Calu3 (cell line): ENCODE data around the gene MAGI1. TPM values are rescaled to one million over a fixed set of nuclear protein-coding genes. Genes with fewer than 3 reads are reported as not detected.
A peak's percentile ranks its signal among the peaks of the same experiment; 100 is the strongest.

Experiments
- BruUV-seq: library from RNA; stranded (reverse); fragments of 400-500 nt; replicated peaks from 2 replicates; lab custom pipeline; 2021; lab: Mats Ljungman, UMichigan
- CTCF ChIA-PET: fragments of 300-600 bp; sonication (Branson Sonifier 250); formaldehyde crosslinking; loops from one replicate; lab custom pipeline; 2022; ENCODE audit warnings: antibody characterized with exemption; lab: Charles Lee
- DNase-seq: peaks from one replicate; pipeline ENCODE4 v3.0.0; 2022
- H3K27ac Mint-ChIP-seq: one replicate; pipeline ENCODE4 v1.8.0; 2022; ENCODE audit warnings: mixed read lengths; ENCODE audit not compliant: unreplicated experiment
- H3K27me3 Mint-ChIP-seq: one replicate; pipeline ENCODE4 v1.8.0; 2022; ENCODE audit warnings: mixed read lengths; ENCODE audit not compliant: unreplicated experiment
- H3K36me3 Mint-ChIP-seq: one replicate; pipeline ENCODE4 v1.8.0; 2022; ENCODE audit warnings: mild to moderate bottlenecking, moderate library complexity, mixed read lengths; ENCODE audit not compliant: insufficient read depth, unreplicated experiment
- H3K4me1 Mint-ChIP-seq: one replicate; pipeline ENCODE4 v1.8.0; 2022; ENCODE audit warnings: mild to moderate bottlenecking, low read depth, mixed read lengths; ENCODE audit not compliant: unreplicated experiment
- H3K4me3 Mint-ChIP-seq: one replicate; pipeline ENCODE4 v1.8.0; 2022; ENCODE audit warnings: mild to moderate bottlenecking, low read depth, moderate library complexity, mixed read lengths; ENCODE audit not compliant: unreplicated experiment
- H3K9me3 Mint-ChIP-seq: one replicate; pipeline ENCODE4 v1.8.0; 2022; ENCODE audit warnings: low read depth, mixed read lengths; ENCODE audit not compliant: unreplicated experiment
- CTCF ChIP-seq: fragments of 200-600 bp; IDR thresholded peaks from one replicate; pipeline ENCODE4 v1.8.0; 2022; ENCODE audit warnings: antibody characterized with exemption; ENCODE audit not compliant: unreplicated experiment
- intact Hi-C: fragments of 100-400 bp; cut with micrococcal nuclease; formaldehyde crosslinking; loops from one replicate; pipeline ENCODE4 v1.10.0; 2022; ENCODE audit not compliant: unreplicated experiment
- total RNA-seq: library from RNA; stranded (reverse); gene quantifications from 2 replicates; pipeline ENCODE4 v1.2.3, GENCODE V29; 2022

The MAGI1 gene
- total RNA-seq, 1 experiment from 2014 or later: 76.4 TPM

DNA sequence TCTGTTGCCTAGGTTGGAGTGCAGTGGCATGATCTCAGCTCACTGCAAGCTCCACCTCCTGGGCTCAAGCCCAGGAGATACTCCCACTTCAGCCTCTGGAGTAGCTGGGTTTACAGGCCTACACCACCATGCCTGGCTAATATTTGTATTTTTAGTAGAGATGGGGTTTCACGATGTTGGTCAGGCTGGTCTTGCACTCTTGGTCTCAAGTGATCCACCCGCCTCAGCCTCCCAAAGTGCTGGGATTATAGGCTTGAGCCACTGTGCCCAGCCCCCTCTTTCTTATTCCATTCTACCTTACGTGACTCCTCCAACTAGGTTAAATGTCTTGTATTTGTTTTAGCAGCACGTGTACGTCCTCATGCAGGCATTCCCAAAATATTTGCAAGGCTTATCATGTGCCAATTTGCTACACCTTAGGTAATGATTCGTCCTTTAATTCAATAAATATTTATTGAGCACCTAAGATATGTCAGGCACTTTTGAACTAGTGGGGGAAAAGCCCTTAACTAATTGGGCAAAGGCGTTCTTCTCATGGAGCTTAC is 14.9 kb upstream of the MAGI1 start:
- H3K9me3 Mint-ChIP-seq: peaks cover 3% of the 10 kb centered on the region
- BruUV-seq: no TSS peak
- TF ChIP-seq CTCF: no peak
- intact Hi-C loops: no loop called here
- H3K27ac Mint-ChIP-seq: peak overlapping the region; percentile 3
- peak; percentile 15 for DNase-seq
- peaks cover 34% of the 10 kb centered on the region for H3K4me1 Mint-ChIP-seq
- H3K27me3 Mint-ChIP-seq: no peaks in the 10 kb centered on the region
- no peaks in the 10 kb centered on the region for H3K36me3 Mint-ChIP-seq
- CTCF ChIA-PET: interaction anchor here (0.6 kb wide), 2 partner anchors 92 to 99 kb away, joined by 6 to 13 read pairs; no protein-coding TSS in a partner anchor
- H3K4me3 Mint-ChIP-seq: no peak overlapping the region

DNA sequence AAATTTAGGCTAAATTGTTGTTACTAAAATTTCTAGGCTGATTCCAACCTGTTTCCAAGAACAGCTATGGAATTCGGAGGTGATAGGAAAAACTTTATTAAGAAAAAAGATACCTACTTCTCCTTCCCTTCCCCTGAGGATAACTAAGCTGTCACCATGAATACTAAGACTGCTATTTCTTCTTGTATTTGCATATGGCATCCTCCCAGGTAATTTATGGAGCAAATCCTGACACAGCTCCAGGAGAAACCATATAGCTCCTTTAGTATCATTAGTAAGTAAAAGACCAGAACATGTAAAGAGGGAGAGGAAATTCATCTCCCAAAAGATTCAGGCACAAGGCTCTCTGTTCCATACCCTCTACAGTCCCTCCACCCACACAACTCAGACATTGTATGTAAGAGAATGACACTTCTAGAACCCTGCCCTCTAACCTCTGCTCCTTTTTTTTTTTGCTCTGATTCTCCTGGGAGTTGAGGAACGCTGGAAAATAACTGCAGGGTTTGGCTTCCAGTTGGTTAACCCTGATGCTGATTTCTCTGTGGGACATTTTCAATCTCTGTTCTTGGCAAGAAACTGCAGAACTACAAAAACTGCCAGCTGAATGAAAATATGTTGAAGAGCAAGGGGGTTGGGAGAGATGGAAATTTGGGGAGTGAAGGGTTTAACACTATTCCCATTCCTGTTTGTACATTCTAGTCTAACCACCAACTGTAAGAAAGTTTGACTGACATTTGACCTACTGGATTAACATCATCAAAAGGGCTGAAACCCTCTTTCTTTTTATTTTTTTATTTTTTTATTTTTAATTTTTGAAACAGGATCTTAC is 14.2 kb upstream of the MAGI1 start:
- intact Hi-C loops: no loop called here
- CTCF ChIA-PET: interaction anchor here (0.6 kb wide), 1 partner anchor 91 kb away, joined by 6 read pairs; no protein-coding TSS in a partner anchor
- no TSS peak for BruUV-seq
- no peak overlapping the region for H3K4me3 Mint-ChIP-seq
- H3K27me3 Mint-ChIP-seq: no peaks in the 10 kb centered on the region
- peaks cover 3% of the 10 kb centered on the region for H3K9me3 Mint-ChIP-seq
- peaks cover 34% of the 10 kb centered on the region for H3K4me1 Mint-ChIP-seq
- no peaks in the 10 kb centered on the region for H3K36me3 Mint-ChIP-seq
- H3K27ac Mint-ChIP-seq: peak overlapping the region; percentile 63
- DNase-seq: no peak
- TF ChIP-seq CTCF: no peak

DNA sequence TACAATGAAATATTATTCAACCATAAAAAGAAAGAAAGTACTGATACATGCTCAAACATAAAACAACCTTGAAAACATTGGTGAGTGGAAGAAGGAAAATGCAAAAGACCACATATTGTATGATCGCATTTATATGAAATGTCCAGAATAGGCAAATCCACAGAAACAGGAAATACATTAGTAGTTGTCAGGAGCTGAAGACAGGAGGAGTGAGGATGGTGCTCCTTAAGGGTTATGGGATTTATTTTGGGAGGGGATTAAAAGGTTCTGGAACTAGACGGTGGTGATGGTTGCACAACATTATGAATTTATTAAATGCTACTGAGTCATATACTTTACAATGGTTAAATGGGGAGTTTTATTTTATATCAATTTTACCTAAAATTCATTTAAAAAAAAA is 12.1 kb upstream of the MAGI1 start:
- H3K4me1 Mint-ChIP-seq: peaks cover 34% of the 10 kb centered on the region
- CTCF ChIA-PET: no interaction called here
- DNase-seq: no peak
- H3K27me3 Mint-ChIP-seq: no peaks in the 10 kb centered on the region
- H3K4me3 Mint-ChIP-seq: no peak overlapping the region
- TF ChIP-seq CTCF: no peak
- peaks cover 3% of the 10 kb centered on the region for H3K9me3 Mint-ChIP-seq
- H3K27ac Mint-ChIP-seq: no peak overlapping the region
- no peaks in the 10 kb centered on the region for H3K36me3 Mint-ChIP-seq
- intact Hi-C loops: no loop called here
- BruUV-seq: no TSS peak

GRCh38 chr3:66048051-66048395 is 9.3 kb upstream of the MAGI1 start:
- CTCF ChIA-PET: no interaction called here
- H3K27ac Mint-ChIP-seq: no peak overlapping the region
- no TSS peak for BruUV-seq
- H3K9me3 Mint-ChIP-seq: peaks cover 3% of the 10 kb centered on the region
- no peaks in the 10 kb centered on the region for H3K36me3 Mint-ChIP-seq
- DNase-seq: no peak
- H3K4me3 Mint-ChIP-seq: no peak overlapping the region
- no peaks in the 10 kb centered on the region for H3K27me3 Mint-ChIP-seq
- TF ChIP-seq CTCF: no peak
- peaks cover 10% of the 10 kb centered on the region for H3K4me1 Mint-ChIP-seq
- intact Hi-C loops: no loop called here
